Naive thymus-derived CD8-positive, alpha-beta T cell (primary cell): ENCODE measurements around the gene AFAP1. TPM values are rescaled to one million over a fixed set of nuclear protein-coding genes. Genes with fewer than 3 reads are reported as not detected.

Source experiments
- ATAC-seq, 2 donors: fragments of 150-1000 bp; cut with Tn5 transposase in 1 of 2; sonication (Bioruptor Pico), chemical (Tn5 transposase) in 1 of 2; 1 replicate in 1 of 2; 2 replicates in 1 of 2; pipeline ENCODE4 v1.10.0; 2021; ENCODE audit warnings: mild to moderate bottlenecking in 2 of 2, moderate library complexity in 2 of 2
- POLR2A ChIA-PET: fragments of 350-600 bp; sonication (Branson Sonifier 250); formaldehyde crosslinking; loops from one replicate; lab custom pipeline; 2021; ENCODE audit warnings: antibody characterized with exemption; lab: Charles Lee
- DNase-seq, 10 donors: peaks; one replicate each; pipeline versions ENCODE4 v3.0.0 to v3.0.0-alpha.2; 2020 to 2022
- H3K27ac Mint-ChIP-seq, 10 donors: one replicate each; pipeline ENCODE4 v1.8.0; 2020 to 2022; ENCODE audit warnings: mild to moderate bottlenecking in 10 of 10, mixed read lengths in 10 of 10, moderate library complexity in 4 of 10, inconsistent platforms in 1 of 10
- H3K27me3 Mint-ChIP-seq, 5 donors: one replicate each; pipeline ENCODE4 v1.8.0; 2021 to 2022; ENCODE audit warnings: mixed read lengths in 5 of 5
- H3K36me3 Mint-ChIP-seq, 3 donors: one replicate each; pipeline ENCODE4 v1.8.0; 2020 to 2022; ENCODE audit warnings: mixed read lengths in 3 of 3, mild to moderate bottlenecking in 2 of 3, inconsistent platforms in 1 of 3
- H3K4me1 Mint-ChIP-seq, 4 donors: one replicate each; pipeline ENCODE4 v1.8.0; 2021 to 2022; ENCODE audit warnings: mixed read lengths in 4 of 4
- H3K4me3 Mint-ChIP-seq, 10 donors: one replicate each; pipeline ENCODE4 v1.8.0; 2020 to 2022; ENCODE audit warnings: mild to moderate bottlenecking in 10 of 10, mixed read lengths in 10 of 10, moderate library complexity in 6 of 10, inconsistent platforms in 1 of 10
- H3K9me3 Mint-ChIP-seq, 9 donors: one replicate each; pipeline ENCODE4 v1.8.0; 2020 to 2022; ENCODE audit warnings: mixed read lengths in 9 of 9, mild to moderate bottlenecking in 3 of 9, inconsistent platforms in 1 of 9, moderate library complexity in 1 of 9
- polyA plus RNA-seq, 3 donors: library from polyadenylated mRNA; unstranded; fragments of 300-500 nt; fragmentation: Illumina TruSeq; gene quantifications; one replicate each; pipeline ENCODE4 v1.2.3, GENCODE V29; 2021
- total RNA-seq, 8 experiments: library from RNA in 2 of 8; stranded (reverse) in 2 of 8; gene quantifications; one replicate each; pipeline ENCODE4 v1.2.3 and lab custom pipeline; 2021 to 2026

AFAP1 gene
- total RNA-seq (1 to 10 TPM; 7.4 to 7.6 TPM), polyA plus RNA-seq (1 to 10 TPM in 1 of 3 donors, under 1 TPM in 2; 0.90 to 3.3 (median 0.94) TPM), total RNA-seq (lab: John Stamatoyannopoulos, UW) (14.4 to 43.6 (median 39.2) reads per million in 6 experiments)

GRCh38 chr4:7939377-7940108 is at the start of gene AFAP1:
AFAP1 (minus strand) TSS chr4:7939861; CDS start chr4:7872078, 67,783 bp downstream.
- POLR2A ChIA-PET, result interaction anchor here (0.6 to 1.3 kb wide), 7 partner anchors 8 to 1298 kb away, joined by 3 to 5 read pairs (median 4); no protein-coding TSS in a partner anchor
- peaks cover 12 to 34% (median 18%) of the 10 kb centered on the region in 4 donors for H3K4me1 Mint-ChIP-seq

GRCh38 chr4:7988437-7988836 is 48.8 kb upstream of the AFAP1 start:
- H3K9me3 Mint-ChIP-seq, result peaks cover 0 to 7% (median 0%) of the 10 kb centered on the region in 9 donors
- H3K36me3 Mint-ChIP-seq, result peaks cover 0 to 7% (median 3%) of the 10 kb centered on the region in 3 donors
- no peak for DNase-seq

More at GRCh38 chr4:7939377-7940108, at the start of gene AFAP1:
- ATAC-seq (peak; percentile 92 to 93), DNase-seq (peak; percentile 76 to 93 (median 88))
- Mint-ChIP-seq H3K27me3 (peaks cover 0 to 29% (median 0%) of the 10 kb centered on the region in 5 donors), H3K4me3 (peak within 1 kb of the TSS; percentile 40 to 92 (median 70)), H3K27ac (peak within 1 kb of the TSS in 6 of 10 donors; percentile 21 to 84 (median 66)), H3K36me3 (no peaks in the 10 kb centered on the region), H3K9me3 (no peaks in the 10 kb centered on the region)

GRCh38 chr4:7987148-7987989 is 47.7 kb upstream of the AFAP1 start:
- POLR2A ChIA-PET, result no interaction called here
- peak overlapping the region in 1 of 10 donors; percentile 13 for H3K27ac Mint-ChIP-seq
- peaks cover 0 to 7% (median 0%) of the 10 kb centered on the region in 9 donors for H3K9me3 Mint-ChIP-seq
- H3K4me1 Mint-ChIP-seq, result peaks cover 2 to 12% (median 6%) of the 10 kb centered on the region in 4 donors
- peaks cover 0 to 7% (median 3%) of the 10 kb centered on the region in 3 donors for H3K36me3 Mint-ChIP-seq
- peak; percentile 50 to 85 (median 64) for DNase-seq
- H3K4me3 Mint-ChIP-seq, result no peak overlapping the region
- ATAC-seq, result peak; percentile 82 to 87
- H3K27me3 Mint-ChIP-seq, result peaks cover 0 to 8% (median 3%) of the 10 kb centered on the region in 5 donors

More at GRCh38 chr4:7988437-7988836, 48.8 kb upstream of the AFAP1 start:
- Mint-ChIP-seq H3K4me3 (no peak overlapping the region), H3K4me1 (peaks cover 2 to 12% (median 6%) of the 10 kb centered on the region in 4 donors), H3K27me3 (peaks cover 0 to 4% (median 0%) of the 10 kb centered on the region in 5 donors), H3K27ac (no peak overlapping the region)
- POLR2A ChIA-PET, result no interaction called here
- no peak for ATAC-seq

GRCh38 chr4:7985891-7986441 is 46.3 kb upstream of the AFAP1 start:
- POLR2A ChIA-PET, result interaction anchor here (1.6 kb wide), 1 partner anchor 10 kb away, joined by 3 read pairs; no protein-coding TSS in a partner anchor
- Mint-ChIP-seq H3K4me3 (peak overlapping the region in 6 of 10 donors; percentile 42 to 72 (median 63)), H3K9me3 (peaks cover 0 to 7% (median 0%) of the 10 kb centered on the region in 9 donors), H3K36me3 (peaks cover 0 to 7% (median 0%) of the 10 kb centered on the region in 3 donors), H3K4me1 (peaks cover 2 to 12% (median 6%) of the 10 kb centered on the region in 4 donors), H3K27ac (peak overlapping the region in 3 of 10 donors; percentile 45 to 60 (median 53)), H3K27me3 (peaks cover 0 to 8% (median 3%) of the 10 kb centered on the region in 5 donors)
- DNase-seq (peak in 2 of 10 donors; percentile 8 to 19), ATAC-seq (no peak)

GRCh38 chr4:7985072-7985471 is 45.4 kb upstream of the AFAP1 start:
- H3K27me3 Mint-ChIP-seq, result peaks cover 0 to 8% (median 3%) of the 10 kb centered on the region in 5 donors
- H3K9me3 Mint-ChIP-seq, result peaks cover 0 to 7% (median 0%) of the 10 kb centered on the region in 9 donors
- no peak for DNase-seq
- no peak overlapping the region for H3K4me3 Mint-ChIP-seq
- POLR2A ChIA-PET, result interaction anchor here (1.6 kb wide), 1 partner anchor 10 kb away, joined by 3 read pairs; no protein-coding TSS in a partner anchor
- H3K27ac Mint-ChIP-seq, result no peak overlapping the region
- peaks cover 0 to 7% (median 0%) of the 10 kb centered on the region in 3 donors for H3K36me3 Mint-ChIP-seq
- peaks cover 2 to 12% (median 6%) of the 10 kb centered on the region in 4 donors for H3K4me1 Mint-ChIP-seq
- no peak for ATAC-seq

GRCh38 chr4:7984286-7984925 is 44.7 kb upstream of the AFAP1 start:
- Mint-ChIP-seq H3K36me3 (peaks cover 0 to 2% (median 0%) of the 10 kb centered on the region in 3 donors), H3K4me1 (peaks cover 2 to 12% (median 6%) of the 10 kb centered on the region in 4 donors), H3K27ac (peak overlapping the region in 1 of 10 donors; percentile 24), H3K4me3 (no peak overlapping the region), H3K27me3 (peaks cover 0 to 8% (median 6%) of the 10 kb centered on the region in 5 donors), H3K9me3 (peaks cover 0 to 2% (median 0%) of the 10 kb centered on the region in 9 donors)
- POLR2A ChIA-PET, result interaction anchor here (1.6 kb wide), 1 partner anchor 9 kb away, joined by 3 read pairs; no protein-coding TSS in a partner anchor
- ATAC-seq (no peak), DNase-seq (peak in 1 of 10 donors; percentile 45)

GRCh38 chr4:7983296-7983695 is 43.6 kb upstream of the AFAP1 start:
- no peak for DNase-seq
- Mint-ChIP-seq H3K9me3 (peaks cover 0 to 2% (median 0%) of the 10 kb centered on the region in 9 donors), H3K27ac (peak overlapping the region in 1 of 10 donors; percentile 24), H3K36me3 (no peaks in the 10 kb centered on the region), H3K4me1 (peaks cover 2 to 12% (median 6%) of the 10 kb centered on the region in 4 donors), H3K27me3 (peaks cover 0 to 8% (median 6%) of the 10 kb centered on the region in 5 donors), H3K4me3 (no peak overlapping the region)
- POLR2A ChIA-PET, result no interaction called here
- ATAC-seq, result no peak

- POLR2A ChIA-PET, result no interaction called here
- Mint-ChIP-seq H3K27me3 (peaks cover 0 to 8% (median 6%) of the 10 kb centered on the region in 5 donors), H3K9me3 (peaks cover 0 to 2% (median 0%) of the 10 kb centered on the region in 9 donors), H3K27ac (no peak overlapping the region), H3K4me3 (no peak overlapping the region), H3K4me1 (peaks cover 2 to 7% (median 6%) of the 10 kb centered on the region in 4 donors), H3K36me3 (no peaks in the 10 kb centered on the region)
- ATAC-seq, result no peak
- peak in 1 of 10 donors; percentile 26 for DNase-seq
Measured at GRCh38 chr4:7981738-7982394, 42.2 kb upstream of the AFAP1 start.

- DNase-seq (no peak), ATAC-seq (no peak)
- POLR2A ChIA-PET, result interaction anchor here (1.3 kb wide), 1 partner anchor 44 kb away, joined by 3 read pairs; no protein-coding TSS in a partner anchor
- Mint-ChIP-seq H3K27me3 (peaks cover 0 to 8% (median 6%) of the 10 kb centered on the region in 5 donors), H3K27ac (peak overlapping the region in 3 of 10 donors; percentile 27 to 74 (median 35)), H3K4me1 (no peaks in the 10 kb centered on the region), H3K4me3 (no peak overlapping the region), H3K9me3 (no peaks in the 10 kb centered on the region), H3K36me3 (no peaks in the 10 kb centered on the region)
Measured at GRCh38 chr4:7980036-7980435, 40.4 kb upstream of the AFAP1 start.

- H3K4me1 Mint-ChIP-seq, result no peaks in the 10 kb centered on the region
- POLR2A ChIA-PET, result interaction anchor here (0.6 kb wide), 1 partner anchor 183 kb away, joined by 3 read pairs; no protein-coding TSS in a partner anchor
- no peaks in the 10 kb centered on the region for H3K36me3 Mint-ChIP-seq
- ATAC-seq, result no peak
- H3K27ac Mint-ChIP-seq, result peak overlapping the region in 2 of 10 donors; percentile 27 to 36
- H3K4me3 Mint-ChIP-seq, result no peak overlapping the region
- no peaks in the 10 kb centered on the region for H3K9me3 Mint-ChIP-seq
- peaks cover 0 to 8% (median 5%) of the 10 kb centered on the region in 5 donors for H3K27me3 Mint-ChIP-seq
- DNase-seq, result no peak
Measured at GRCh38 chr4:7979652-7979968, 39.9 kb upstream of the AFAP1 start.
